GM12878 (cell line): ENCODE results near the gene ZNF334. TPM values are rescaled to one million over a fixed set of nuclear protein-coding genes. Genes with fewer than 3 reads are reported as not detected.

Source experiments
- ATAC-seq: fragments of 200-7000 bp; cut with Tn5 transposase; 3 replicates; pipeline ENCODE4 v1.9.1; 2020; ENCODE audit warnings: mild to moderate bottlenecking, moderate library complexity
- BruUV-seq: library from RNA; stranded (reverse); fragments of 400-500 nt; replicated peaks from 2 replicates; lab custom pipeline; 2021; lab: Mats Ljungman, UMichigan
- CTCF ChIA-PET: fragments of 300-600 bp; sonication (Branson Sonifier 250); formaldehyde crosslinking; extraction: SDS; loops from one replicate; lab custom pipeline; 2021; ENCODE audit warnings: inconsistent platforms; lab: Yijun Ruan, JAX
- POLR2A ChIA-PET: fragments of 350-600 bp; formaldehyde crosslinking; extraction: SDS; loops from one replicate; lab custom pipeline; 2021; ENCODE audit warnings: inconsistent platforms; lab: Charles Lee
- RAD21 ChIA-PET: fragments of 300-600 bp; sonication (Branson Sonifier 250); formaldehyde crosslinking; loops from one replicate; lab custom pipeline; 2023; ENCODE audit warnings: antibody characterized with exemption; ENCODE audit not compliant: unreplicated experiment; lab: Charles Lee
- SMC1A ChIA-PET: fragments of 300-600 bp; sonication (Branson Sonifier 250); formaldehyde crosslinking; loops from one replicate; lab custom pipeline; 2023; ENCODE audit not compliant: unreplicated experiment, uncharacterized antibody; lab: Charles Lee
- DNase-seq: peaks from one replicate; pipeline ENCODE4 v3.0.0-alpha.2; 2011; ENCODE audit warnings: low read depth, low spot score
- FAIRE-seq: peaks from 3 replicates; lab custom pipeline; 2011; peaks lifted over from hg19 to GRCh38; lab: Jason Lieb, UNC
- H2AFZ ChIP-seq: 2 replicates; pipeline ENCODE4 v1.6.0; 2011; ENCODE audit warnings: low read depth, low read length, control low read depth; ENCODE audit not compliant: control insufficient read depth
- H3K27ac ChIP-seq: 2 replicates; pipeline ENCODE4 v1.5.1; 2011; ENCODE audit warnings: control low read depth; ENCODE audit not compliant: control insufficient read depth, insufficient read depth
- H3K27me3 ChIP-seq, 2 experiments: replicated peaks in 1 of 2; 2 replicates each; pipeline versions ENCODE4 v1.6.0 to v1.6.1; 2011; ENCODE audit warnings: low read length in 1 of 2; ENCODE audit not compliant: control insufficient read depth in 2 of 2, insufficient read depth in 2 of 2
- H3K36me3 ChIP-seq, 2 experiments: 2 replicates each; pipeline ENCODE4 v1.5.1; 2011; ENCODE audit warnings: low read length in 1 of 2; ENCODE audit not compliant: control insufficient read depth in 2 of 2, insufficient read depth in 2 of 2
- H3K4me1 ChIP-seq: 2 replicates; pipeline ENCODE4 v1.6.1; 2011; ENCODE audit warnings: mild to moderate bottlenecking, low read length, moderate library complexity, mixed read lengths; ENCODE audit not compliant: control insufficient read depth, insufficient read depth
- H3K4me2 ChIP-seq: 2 replicates; pipeline ENCODE4 v1.6.0; 2011; ENCODE audit warnings: control low read depth; ENCODE audit not compliant: control insufficient read depth, insufficient read depth
- H3K4me3 ChIP-seq: fragments of 200-600 bp; sonication (generic); 2 replicates; pipeline ENCODE4 v1.5.1; 2016
- H3K79me2 ChIP-seq: 2 replicates; pipeline ENCODE4 v1.6.0; 2011; ENCODE audit warnings: low read length; ENCODE audit not compliant: control insufficient read depth, insufficient read depth
- H3K9ac ChIP-seq: 2 replicates; pipeline ENCODE4 v1.8.0; 2011; ENCODE audit warnings: low read length, control low read depth, mixed read lengths; ENCODE audit not compliant: control insufficient read depth, insufficient read depth
- H3K9me3 ChIP-seq: replicated peaks from 3 replicates; pipeline ENCODE4 v1.5.1; 2011; ENCODE audit warnings: mild to moderate bottlenecking, low read length; ENCODE audit not compliant: control insufficient read depth, insufficient read depth
- H4K20me1 ChIP-seq: 2 replicates; pipeline ENCODE4 v1.6.0; 2011; ENCODE audit not compliant: control insufficient read depth, insufficient read depth
- ATF7 ChIP-seq: fragments of 450-650 bp; IDR thresholded peaks from 2 replicates; pipeline ENCODE4 v1.6.1; 2016; ENCODE audit warnings: low read depth, mild to moderate bottlenecking
- CHD2 ChIP-seq: IDR thresholded peaks from 2 replicates; pipeline ENCODE4 v1.6.1; 2011; ENCODE audit warnings: low read depth, low read length, improper control_type of control experiment, borderline replicate concordance
- HCFC1 ChIP-seq: fragments of 150-350 bp; IDR thresholded peaks from 2 replicates; pipeline ENCODE4 v1.6.1; 2014; ENCODE audit warnings: low read length
- POLR2A ChIP-seq: IDR thresholded peaks from 2 replicates; pipeline ENCODE4 v1.6.1; 2011; ENCODE audit warnings: low read depth, mild to moderate bottlenecking, low read length
- RBBP5 ChIP-seq: fragments of 200-600 bp; sonication (generic); conservative IDR thresholded peaks from 2 replicates; pipeline ENCODE4 v1.6.1; 2016
- RFX5 ChIP-seq: IDR thresholded peaks from 2 replicates; pipeline ENCODE4 v1.6.1; 2011; ENCODE audit warnings: low read depth, low read length, improper control_type of control experiment
- WGBS: methylation state at CpG from one replicate; pipeline ENCODE4 v1.1.6; 2016; ENCODE audit warnings: low lambda C conversion rate; ENCODE audit not compliant: insufficient replicate concordance, insufficient coverage; ENCODE audit errors: missing lambda C conversion rate; 5-methylcytosine and 5-hydroxymethylcytosine counted together
- in situ Hi-C: fragments of 300-500 bp; cut with MboI; formaldehyde crosslinking; loops from 9 replicates; pipeline ENCODE4 v1.14.3; 2018; ENCODE audit warnings: mixed read lengths
- intact Hi-C: fragments of 100-400 bp; cut with micrococcal nuclease; formaldehyde crosslinking; loops from one replicate; pipeline ENCODE4 v1.14.2; 2022; ENCODE audit not compliant: unreplicated experiment
- polyA plus RNA-seq, 11 experiments: library from polyadenylated mRNA; depleted of rRNA in 4 of 11; unstranded in 6 of 11; stranded (reverse) in 5 of 11; fragments of >200 nt; fragmentation: Nextera tagmentation in 4 of 11; fragmentation: Illumina TruSeq in 1 of 11; extraction: Ambion mirVana in 4 of 11; extraction: Trizol in 1 of 11; gene quantifications; 1 replicate in 1 of 11; 2 replicates in 10 of 11; pipeline versions ENCODE4 v1.2.1 to v1.2.3, GENCODE V29; 2011 to 2016; ENCODE audit warnings: inconsistent platforms in 2 of 11, missing spikeins in 2 of 11, low read depth in 1 of 11
- total RNA-seq, 4 experiments: library from RNA; depleted of rRNA in 3 of 4; stranded (reverse); fragments of >200 nt in 3 of 4; fragmentation: Illumina TruSeq in 1 of 4; extraction: Trizol in 1 of 4; gene quantifications; 2 replicates each; pipeline versions ENCODE4 v1.2.1 to v1.2.3, GENCODE V29; 2013 to 2021
- TF ChIP-seq, protein P1 (sequence below): fragments of 450-650 bp; formaldehyde crosslinking; IDR thresholded peaks from 2 replicates; pipeline ENCODE4 v1.4.0; 2020; ENCODE audit warnings: mild to moderate bottlenecking, moderate library complexity
- TF ChIP-seq, protein P2 (sequence below): fragments of 450-650 bp; IDR thresholded peaks from 2 replicates; pipeline ENCODE4 v1.6.1; 2014; ENCODE audit warnings: mild to moderate bottlenecking

The ZNF334 gene
- total and polyA plus RNA-seq, 10 of the 15 experiments (the other 5 are each of a cell fraction or from before 2014, with no cell fraction given): 0.08 to 2.0 (median 1.2) TPM

DNA sequence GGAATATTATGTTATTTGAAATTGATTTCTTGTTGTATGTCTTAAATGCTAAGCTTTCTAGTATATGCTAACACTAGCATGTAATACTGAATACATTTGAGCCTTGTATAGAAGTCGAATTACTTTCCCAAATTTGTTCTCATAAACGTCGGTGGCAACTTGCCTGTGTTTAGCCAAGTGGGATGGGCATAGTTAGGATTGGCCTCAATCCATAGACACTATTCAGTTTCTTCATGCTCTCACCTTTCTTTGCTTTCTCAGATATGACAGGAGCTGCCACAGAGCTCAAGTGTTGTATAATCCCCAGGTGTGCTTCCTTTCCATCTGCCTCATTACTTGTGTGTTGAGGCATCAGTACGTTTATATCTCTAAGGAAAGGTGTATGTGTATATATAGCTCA lies 19.3 kb downstream of the ZNF334 start:
- H3K4me2 ChIP-seq: no peak overlapping the region
- H3K9me3 ChIP-seq: no peaks in the 10 kb centered on the region
- POLR2A ChIA-PET: no interaction called here
- no peak overlapping the region for H2AFZ ChIP-seq
- H3K36me3 ChIP-seq: no peaks in the 10 kb centered on the region
- CTCF ChIA-PET: no interaction called here
- H3K4me3 ChIP-seq: no peak overlapping the region
- no TSS peak for BruUV-seq
- SMC1A ChIA-PET: interaction anchor here (0.9 kb wide), 1 partner anchor 10 kb away, joined by 3 read pairs; no protein-coding TSS in a partner anchor
- WGBS: 30% methylated on average over 4 of the region's 4 CpGs
- no peaks in the 10 kb centered on the region for H3K79me2 ChIP-seq
- ATAC-seq (no peak), FAIRE-seq (no peak), DNase-seq (no peak)
- no peaks in the 10 kb centered on the region for H4K20me1 ChIP-seq
- H3K9ac ChIP-seq: no peak overlapping the region
- H3K27ac ChIP-seq: no peak overlapping the region
- intact Hi-C loops: no loop called here
- TF ChIP-seq RBBP5: no peak
- TF ChIP-seq HCFC1: no peak
- no peak for TF ChIP-seq CHD2
- TF ChIP-seq RFX5: no peak
- TF ChIP-seq ATF7: no peak
- TF ChIP-seq, protein P1, sequence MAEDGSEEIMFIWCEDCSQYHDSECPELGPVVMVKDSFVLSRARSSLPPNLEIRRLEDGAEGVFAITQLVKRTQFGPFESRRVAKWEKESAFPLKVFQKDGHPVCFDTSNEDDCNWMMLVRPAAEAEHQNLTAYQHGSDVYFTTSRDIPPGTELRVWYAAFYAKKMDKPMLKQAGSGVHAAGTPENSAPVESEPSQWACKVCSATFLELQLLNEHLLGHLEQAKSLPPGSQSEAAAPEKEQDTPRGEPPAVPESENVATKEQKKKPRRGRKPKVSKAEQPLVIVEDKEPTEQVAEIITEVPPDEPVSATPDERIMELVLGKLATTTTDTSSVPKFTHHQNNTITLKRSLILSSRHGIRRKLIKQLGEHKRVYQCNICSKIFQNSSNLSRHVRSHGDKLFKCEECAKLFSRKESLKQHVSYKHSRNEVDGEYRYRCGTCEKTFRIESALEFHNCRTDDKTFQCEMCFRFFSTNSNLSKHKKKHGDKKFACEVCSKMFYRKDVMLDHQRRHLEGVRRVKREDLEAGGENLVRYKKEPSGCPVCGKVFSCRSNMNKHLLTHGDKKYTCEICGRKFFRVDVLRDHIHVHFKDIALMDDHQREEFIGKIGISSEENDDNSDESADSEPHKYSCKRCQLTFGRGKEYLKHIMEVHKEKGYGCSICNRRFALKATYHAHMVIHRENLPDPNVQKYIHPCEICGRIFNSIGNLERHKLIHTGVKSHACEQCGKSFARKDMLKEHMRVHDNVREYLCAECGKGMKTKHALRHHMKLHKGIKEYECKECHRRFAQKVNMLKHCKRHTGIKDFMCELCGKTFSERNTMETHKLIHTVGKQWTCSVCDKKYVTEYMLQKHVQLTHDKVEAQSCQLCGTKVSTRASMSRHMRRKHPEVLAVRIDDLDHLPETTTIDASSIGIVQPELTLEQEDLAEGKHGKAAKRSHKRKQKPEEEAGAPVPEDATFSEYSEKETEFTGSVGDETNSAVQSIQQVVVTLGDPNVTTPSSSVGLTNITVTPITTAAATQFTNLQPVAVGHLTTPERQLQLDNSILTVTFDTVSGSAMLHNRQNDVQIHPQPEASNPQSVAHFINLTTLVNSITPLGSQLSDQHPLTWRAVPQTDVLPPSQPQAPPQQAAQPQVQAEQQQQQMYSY: no peak
- no peak for TF ChIP-seq POLR2A
- TF ChIP-seq, protein P2, sequence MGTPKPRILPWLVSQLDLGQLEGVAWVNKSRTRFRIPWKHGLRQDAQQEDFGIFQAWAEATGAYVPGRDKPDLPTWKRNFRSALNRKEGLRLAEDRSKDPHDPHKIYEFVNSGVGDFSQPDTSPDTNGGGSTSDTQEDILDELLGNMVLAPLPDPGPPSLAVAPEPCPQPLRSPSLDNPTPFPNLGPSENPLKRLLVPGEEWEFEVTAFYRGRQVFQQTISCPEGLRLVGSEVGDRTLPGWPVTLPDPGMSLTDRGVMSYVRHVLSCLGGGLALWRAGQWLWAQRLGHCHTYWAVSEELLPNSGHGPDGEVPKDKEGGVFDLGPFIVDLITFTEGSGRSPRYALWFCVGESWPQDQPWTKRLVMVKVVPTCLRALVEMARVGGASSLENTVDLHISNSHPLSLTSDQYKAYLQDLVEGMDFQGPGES: no peak
- H3K4me1 ChIP-seq: no peaks in the 10 kb centered on the region
- in situ Hi-C loops: no loop called here
- no peaks in the 10 kb centered on the region for H3K27me3 ChIP-seq
- RAD21 ChIA-PET: no interaction called here
